GM21360 (cell line): ENCODE data around the gene ING5.

Experiments
- ATAC-seq: cut with Tn5 transposase; IDR thresholded peaks from one replicate; pipeline ENCODE4 v1.9.1; 2021; ENCODE audit warnings: mild to moderate bottlenecking, moderate library complexity; ENCODE audit not compliant: unreplicated experiment

Gene ING5

DNA sequence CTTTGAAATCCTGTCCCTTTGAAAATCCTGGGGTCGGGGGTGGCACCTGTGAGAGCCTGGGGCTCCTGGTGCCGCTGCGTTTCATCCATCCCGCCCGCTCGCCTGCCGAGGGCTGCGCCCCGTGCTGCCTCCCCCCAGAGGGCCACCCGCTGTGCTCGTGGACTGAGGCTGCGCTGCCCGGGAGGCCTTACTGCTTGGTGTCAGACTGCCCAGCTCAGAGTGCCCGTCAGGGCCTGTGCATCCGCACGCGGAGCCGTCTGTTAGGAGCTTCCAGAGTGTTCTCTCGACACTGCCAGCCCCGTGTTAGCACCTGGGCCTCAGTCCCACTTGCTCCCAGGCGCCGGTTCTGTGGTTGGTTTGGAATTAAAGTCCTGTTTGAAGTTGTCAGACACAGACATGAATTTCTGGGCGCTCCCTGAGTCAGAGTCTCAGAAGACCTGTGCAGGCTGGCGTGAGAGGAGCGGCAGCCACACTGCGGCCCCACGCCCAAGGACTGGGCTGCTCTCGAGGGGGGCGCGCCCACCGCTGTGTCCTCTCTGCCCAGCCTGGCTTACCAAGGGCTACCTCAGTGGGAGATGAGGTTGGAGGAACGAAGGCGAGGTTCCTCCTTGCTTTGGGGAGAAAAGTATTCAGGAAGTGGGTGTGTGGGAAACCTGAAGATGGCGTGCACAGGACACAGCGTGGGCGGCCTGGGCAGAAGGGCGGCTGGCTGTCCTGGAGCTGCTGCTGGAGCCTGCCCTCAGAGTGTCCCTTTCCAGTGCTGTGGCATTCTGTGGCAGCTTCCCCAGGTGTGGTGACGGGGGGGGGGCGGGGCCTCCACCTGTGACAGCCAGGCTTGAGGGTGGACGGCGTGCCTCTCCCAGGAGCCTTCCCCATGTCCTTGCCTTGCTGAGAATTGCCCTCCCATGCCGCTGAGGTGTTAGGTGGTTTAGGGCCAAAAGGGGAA, 29.3 kb upstream of the ING5 start:
- ATAC-seq = no peak

DNA sequence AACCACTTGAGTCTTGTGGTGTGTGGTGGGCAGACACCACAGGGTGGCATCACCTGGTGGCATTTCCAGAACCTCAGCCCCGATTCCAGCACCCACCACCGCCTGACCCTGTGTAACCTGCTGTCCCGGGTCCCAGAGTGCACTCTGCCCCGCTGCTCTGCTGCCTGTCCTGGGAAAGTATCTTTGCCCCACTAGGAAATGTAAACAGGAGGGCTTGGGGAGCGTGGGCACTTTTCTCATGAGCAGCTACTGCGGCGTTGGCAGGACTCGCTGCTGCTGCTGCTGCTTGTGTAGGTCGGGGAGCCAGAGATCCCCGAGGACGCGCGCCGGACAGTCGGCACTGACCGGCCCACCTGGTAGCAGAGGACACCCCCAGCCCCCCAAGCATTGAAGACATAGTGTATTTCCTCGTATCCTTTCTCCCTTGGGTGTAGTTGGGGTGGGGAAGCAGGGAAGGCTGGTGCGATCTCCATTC, 28.6 kb upstream of the ING5 start:
- ATAC-seq = no peak

DNA sequence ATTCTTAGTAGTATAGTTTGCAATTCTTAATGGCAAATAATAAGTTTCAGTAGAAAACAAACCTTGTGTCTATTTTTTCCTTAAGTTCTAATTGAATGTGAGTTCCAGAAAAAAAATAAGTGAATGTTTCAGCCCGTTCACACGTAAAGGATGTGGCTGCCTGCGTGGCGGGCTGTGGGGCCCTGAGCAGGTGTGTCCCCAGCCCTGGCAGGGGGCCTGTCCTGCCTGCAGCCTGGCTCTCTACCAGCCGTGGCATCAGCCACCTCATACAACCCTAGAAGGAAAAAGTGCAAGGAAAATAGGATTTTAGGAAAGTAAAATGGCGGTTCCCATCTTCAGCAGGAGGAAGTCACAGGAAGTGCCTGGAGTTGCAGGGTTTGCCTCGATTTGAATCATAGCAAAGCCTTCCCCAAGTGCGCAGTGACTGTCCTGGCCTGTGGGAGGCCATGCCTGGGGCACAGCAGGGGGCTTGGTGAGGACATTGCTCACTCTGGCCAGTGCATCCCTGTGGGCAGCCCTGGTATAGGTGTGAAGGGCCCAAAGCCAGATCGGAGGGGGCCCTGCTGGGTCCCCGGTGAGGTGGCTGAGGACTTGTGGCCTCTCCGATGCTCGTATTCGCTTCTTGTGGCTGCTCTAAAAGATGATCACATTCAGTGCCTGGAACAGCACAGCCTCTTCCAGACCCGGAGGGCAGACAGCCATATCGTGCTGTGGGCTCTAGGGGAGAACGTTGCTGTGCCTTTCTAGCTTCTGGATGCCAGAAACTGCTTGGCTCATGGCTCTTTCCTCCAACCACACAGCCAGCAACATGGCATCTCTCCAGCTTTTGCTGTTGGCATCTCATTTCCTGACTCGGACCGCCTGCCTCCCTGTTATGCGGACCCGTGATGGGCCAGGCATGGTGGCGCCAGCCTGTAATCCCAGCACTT, 27.8 kb upstream of the ING5 start:
- ATAC-seq = no peak

DNA sequence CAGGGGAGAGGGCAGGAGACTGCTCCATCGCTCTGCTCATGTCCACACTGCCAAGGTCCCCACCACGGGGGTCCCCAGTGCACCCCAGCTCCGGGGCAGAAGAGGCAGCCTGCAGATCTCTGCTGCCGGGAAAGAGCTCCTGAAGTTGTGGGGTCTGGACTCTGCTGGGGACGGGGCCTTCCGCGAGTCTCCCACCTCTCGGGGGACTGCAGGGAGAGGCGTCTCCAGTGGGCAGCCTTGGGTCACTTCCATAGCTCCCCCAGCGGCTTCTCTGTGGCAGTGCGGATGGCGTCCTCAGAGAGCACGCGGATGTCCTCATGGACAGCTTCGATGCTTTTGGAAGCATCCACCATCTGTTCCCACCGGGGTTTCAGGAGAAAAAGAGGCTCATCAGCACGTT, 26.0 kb upstream of the ING5 start:
- ATAC-seq = no peak

DNA sequence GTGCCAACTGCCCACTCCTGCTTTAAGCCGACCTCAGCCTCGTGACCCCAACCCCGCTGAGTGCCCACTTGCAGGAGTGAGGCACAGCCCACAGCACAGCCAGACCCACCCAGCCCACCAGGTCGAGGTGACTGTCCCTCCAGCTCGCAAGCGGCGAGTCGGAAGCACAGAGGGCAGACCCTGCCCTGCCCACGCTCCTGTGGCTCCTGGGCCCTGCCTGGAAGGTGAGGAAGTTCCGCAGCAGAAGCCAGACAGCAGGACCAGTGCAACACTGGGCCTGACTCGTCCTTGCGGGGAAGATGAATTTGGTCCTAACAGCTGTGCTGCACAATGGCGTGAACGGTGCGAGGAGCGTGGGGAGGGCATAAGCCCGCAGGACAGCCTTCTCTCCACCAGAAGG, 25.2 kb upstream of the ING5 start:
- no peak for ATAC-seq

DNA sequence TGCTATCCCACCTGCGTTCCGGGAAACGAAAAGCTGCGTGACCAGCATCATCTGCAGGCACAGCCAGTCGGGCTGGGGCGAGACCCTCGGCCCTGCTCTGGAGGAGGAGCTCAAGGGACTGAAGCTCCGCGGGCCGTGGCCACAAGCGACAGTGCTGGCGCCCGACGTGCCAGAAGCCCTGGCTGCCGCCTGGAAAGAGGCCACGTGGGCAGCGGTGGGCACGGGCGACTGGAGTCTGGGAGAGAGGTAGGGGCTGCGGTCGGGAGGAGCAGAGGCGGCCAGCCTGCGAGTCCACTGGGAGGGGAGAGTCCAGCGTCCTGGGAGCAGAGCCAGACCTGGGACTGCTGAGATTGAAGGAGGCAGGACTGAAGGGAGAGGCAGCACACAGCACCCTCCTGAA, 24.4 kb upstream of the ING5 start:
- no peak for ATAC-seq

DNA sequence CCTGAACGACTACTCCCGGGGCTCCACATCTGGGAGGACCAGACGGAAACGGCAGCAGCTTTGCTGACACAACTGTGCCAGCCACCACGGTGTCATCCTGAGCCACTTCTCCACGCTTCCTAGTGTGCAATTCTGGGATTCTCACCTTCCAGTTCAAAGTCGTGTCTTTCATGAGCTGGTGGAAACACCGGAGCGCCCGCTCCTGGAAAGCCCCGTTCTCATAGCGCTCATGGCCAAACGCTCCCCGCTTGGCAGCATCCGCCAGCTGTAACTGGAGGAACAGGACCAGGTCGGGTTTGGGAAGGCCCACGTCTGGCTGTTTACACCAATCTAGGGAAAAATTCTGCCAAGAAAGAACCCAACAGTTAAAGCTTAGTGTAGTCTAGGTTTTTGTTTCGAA, 23.5 kb upstream of the ING5 start:
- no peak for ATAC-seq

DNA sequence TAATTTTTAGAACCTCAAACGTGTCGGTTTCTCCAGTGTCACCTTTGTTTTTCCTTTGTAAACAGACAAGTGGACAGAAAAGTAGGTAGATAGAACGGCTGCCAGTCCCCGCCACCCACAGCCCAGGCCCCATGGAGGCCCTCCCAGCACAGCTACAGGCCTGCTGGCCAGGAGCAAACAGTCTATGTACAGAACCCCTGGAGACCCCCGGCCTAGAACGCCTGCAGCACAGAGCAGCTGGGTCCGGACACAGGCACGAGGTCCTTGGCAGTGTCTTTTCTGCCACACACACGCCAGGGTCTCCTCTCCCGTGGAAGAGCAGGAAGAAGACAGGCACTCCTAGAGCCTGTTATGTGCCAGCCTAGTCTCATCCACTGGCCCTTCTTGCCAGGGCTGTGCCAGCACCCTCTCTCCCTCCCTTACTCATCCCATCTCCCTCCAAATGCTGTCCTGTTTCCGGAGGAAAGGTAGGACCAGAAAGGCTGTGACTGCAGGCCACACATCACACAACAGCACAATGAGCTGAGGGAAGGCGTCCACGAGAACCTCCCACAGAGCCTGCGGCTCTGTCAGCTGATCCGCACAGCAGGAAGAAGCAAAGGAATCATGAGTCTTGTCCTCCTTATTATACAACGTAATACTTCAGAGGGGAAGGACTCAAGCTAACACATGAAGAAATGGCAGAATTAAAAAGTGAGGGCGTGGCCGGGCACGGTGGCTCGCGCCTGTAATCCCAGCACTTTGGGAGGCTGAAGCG, 22.9 kb upstream of the ING5 start:
- ATAC-seq = no peak

DNA sequence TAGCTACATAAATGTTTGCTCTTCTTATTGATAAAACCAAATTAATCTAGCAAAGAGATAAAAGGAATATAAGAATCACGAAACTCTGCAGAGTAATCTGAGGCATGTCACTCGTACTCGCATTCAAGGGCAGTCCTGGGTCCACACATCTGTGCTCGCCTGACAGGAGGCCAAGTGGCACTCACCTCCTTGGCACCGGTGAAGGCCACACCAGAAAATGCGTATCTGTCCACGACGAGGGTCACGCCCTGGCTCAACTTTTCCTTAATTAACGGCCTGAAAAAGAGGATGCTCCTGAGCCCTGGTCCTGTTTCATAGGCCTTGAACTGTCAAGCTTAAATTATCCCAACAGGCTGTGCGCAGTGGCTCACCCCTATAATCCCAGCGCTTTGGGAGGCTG, 21.8 kb upstream of the ING5 start:
- no peak for ATAC-seq

DNA sequence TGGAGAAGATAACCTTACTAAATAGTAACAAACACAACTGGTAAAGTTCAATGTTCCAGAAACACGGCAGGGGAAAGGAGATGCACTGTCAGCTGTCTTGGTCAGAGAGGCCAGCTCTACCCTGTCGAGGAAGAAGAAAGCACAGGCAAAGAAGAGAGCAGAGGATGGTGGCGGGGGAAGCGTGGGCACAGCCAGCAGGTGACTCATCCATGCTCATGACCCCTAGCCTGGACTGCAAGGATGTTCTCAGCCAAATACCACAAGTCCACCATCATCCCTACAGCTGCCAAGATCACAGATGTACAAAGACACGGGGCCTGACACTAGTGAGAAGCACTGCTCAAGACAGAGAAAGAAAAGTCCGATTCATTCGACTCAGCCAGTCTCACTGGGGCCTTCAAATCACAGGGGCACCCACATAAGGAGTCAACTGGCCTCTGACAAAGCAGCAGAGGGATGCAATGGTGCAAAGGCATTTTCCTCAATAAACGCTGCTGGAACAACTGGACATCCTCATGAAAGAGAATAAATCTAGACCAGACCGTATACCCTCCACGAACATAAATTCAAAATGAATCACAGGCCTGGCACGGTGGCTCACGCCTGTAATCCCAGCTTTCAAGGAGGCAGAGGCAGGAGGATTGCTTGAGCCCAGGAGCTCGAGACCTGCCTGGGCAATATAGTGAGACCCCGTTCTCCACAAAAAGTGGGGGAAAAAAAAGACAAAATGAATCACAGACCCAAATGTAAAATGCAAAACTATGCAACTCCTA, 20.8 kb upstream of the ING5 start:
- no peak for ATAC-seq

DNA sequence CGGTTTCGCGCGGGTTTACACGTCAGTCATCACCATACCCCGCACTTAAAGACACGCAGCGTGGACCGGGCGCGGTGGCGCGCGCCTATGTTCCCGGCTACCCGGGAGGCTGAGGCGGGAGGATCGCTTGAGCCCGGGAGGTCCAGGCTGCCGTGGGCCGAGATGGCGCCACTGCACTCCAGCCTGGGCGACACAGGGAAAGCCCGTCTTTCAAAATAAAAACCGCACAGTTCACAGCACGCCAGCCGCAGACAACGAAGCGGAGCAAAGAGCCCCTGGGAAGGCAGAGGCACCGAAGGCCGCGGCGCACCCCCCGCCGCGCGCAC, 15.6 kb upstream of the ING5 start:
- ATAC-seq = no peak

DNA sequence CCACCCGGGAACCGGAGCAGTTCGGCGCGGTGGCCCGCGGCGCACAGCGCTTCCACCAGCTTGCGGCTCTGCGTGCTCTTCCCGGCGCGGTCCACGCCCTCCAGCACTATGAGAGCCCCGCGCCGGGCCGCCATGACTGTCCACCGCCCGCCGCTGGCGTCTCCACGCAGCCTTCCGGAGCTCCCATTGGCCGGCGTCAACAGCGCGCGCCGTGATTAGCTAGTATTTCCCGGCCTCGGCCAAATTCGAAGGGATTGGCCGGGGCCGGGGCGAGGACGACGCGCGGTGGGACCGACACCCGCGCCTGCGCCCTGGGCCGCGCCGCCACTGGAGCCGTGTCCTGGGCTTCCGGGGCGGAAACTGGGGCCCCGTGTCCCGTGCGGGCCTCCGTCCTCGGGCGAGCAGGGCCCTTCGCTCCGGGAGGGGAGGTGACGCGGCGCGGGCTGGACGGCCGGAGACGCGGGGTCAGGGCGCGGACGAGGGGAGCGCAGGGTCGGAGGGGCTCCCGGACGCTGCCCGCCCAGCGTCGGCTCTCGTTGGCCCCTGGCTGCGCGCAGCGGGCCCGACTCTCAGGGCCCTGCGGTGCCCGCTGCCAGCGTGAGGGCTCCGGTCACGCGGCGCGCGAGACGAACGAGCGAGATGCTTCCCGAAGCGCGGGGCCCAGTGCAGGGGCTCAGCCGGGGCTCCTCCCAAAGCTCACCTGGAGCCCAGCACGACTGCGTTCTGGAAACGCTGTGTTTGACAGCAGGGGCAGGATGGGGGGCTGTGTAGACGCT, 15.0 kb upstream of the ING5 start, which contains the start of gene DTYMK:
TSS of gene DTYMK (minus strand) at position 166 of the 776 bp plus-strand sequence. CDS start at position 134, 32 bp downstream.
- peak; percentile 91 for ATAC-seq

DNA sequence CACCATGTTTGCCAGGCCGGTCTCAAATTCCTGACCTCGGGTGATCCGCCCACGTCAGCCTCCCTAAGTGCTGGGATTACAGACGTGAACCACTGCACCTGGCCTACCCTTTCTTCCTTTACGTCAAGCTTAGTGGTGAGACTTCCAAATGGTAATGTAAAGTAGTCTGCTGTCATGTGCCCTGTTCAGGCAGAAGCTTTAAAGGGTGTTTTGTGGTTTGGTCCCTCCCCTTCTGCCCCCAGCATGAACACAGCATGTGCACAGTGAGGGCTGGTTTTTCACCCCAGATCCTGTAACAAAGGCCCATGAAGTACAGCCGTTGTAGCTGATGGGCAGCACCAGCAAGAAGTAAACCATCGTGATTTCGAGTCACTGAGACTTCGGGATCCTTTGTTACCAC, 12.5 kb upstream of the ING5 start:
- no peak for ATAC-seq

DNA sequence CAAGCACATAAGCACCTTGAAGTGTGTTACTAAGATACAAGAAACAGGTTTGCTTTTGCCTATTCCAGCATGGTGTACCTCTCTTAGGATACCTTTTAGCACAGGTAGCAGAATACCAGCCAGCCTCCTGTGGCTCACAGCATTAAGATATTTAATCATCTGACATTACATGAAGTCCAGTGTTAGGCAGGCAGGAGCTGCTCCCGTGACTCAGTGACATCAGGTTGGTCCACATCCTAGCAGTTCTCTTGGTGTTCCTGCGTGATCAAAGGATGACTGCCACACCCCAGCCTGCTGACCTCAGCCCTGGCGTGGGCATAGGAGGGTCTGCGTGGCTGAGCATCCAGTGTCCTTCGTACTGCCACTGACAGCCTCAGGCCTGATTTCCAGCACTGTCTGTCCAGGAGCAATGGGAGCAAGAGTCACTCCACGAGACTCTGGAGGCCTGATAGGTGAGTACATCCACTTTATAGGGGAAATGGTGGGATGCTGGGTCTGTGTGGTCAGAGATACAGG, 11.6 kb upstream of the ING5 start:
- no peak for ATAC-seq

DNA sequence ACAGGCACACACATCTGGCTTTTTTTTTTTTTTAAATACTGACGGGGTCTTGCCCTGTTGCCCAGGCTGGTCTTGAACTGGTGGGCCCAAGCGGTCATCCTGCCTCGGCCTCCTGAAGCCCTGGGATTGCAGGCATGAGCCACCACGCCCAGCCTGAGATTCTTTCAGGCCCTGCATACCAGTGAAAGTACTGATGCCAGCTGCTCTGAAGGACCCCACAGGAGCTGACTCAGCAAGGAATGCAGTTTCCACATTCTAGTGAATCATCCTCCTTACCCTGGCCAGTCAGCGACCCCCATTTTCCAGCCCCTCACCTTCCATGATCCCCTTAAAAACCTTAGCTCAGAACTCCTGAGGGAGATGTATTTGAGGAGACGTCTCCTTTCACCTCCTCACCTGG, 9.4 kb upstream of the ING5 start:
- ATAC-seq = no peak

DNA sequence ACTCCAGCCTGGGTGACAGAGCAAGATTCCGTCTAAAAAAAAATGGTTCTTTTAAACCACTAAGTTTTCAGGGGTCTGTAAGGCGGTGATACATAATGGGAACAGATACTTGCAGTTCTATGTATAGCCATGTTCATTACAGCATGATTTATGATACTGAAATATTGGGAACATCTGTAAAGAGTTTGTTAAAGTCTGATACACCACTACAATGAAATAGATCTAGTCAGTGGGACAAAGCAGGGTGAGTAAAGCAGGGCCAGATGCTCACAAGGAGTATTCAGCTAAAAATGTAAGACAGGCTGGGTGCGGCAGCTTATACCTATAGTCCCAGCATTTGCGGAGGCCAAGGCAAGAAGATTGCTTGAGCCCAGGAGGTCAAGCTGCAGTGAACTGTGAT, 6.2 kb upstream of the ING5 start:
- no peak for ATAC-seq

DNA sequence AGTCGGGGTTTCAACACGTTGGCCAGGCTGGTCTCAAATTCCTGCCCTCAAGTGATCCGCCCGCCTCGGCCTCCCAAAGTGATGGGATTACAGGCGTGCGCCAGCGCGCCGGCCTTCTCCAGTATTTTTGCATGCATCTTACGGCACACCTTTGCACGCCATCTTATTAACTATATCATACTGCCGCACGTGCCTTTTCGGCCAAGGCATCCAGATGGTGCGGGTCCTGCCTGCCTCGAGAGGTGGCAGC, 765 bp upstream of the ING5 start:
- no peak for ATAC-seq

DNA sequence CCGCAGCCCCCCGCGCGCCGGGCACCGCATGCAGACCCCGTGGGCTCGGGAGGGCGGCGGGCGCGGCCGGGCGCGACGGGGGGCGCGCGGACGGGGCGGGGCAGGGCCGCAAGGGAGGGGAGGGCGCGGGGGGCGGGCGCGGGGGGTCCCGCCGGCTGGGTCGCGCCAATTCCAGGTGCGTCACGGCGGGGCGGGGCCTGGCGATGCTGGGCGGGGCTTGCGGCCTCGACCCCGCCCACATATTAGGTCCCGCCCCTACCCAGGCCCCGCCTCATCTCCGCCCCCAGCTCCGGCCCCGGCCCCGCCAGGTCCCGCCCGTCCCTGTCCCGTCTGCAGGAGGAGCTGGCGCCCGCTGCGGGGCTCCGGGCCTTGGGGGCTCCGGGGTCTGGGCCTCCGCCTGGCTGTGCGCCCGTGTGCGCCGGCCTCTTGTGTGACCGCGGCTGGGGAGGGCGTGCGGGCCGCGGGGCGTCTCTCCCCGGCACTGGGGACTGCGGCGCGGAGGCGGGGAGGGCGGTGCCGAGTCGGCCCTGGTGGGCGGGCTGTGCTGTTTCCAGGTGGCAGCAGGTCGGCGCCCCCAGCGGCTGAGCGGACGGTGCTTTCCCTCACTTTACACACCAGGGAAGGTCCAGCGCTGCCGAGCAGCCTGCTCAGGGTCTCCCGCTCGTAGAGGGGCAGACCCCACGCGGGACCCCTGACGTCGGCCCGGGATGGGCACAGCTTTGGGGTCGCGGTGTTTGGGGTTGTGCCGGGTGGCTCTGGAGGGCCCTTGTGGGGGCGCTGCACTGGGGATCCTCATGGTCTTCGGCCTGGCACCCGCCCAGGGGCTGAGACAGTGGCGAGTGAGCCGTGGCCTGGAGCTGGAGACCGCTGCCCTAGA, 554 bp downstream of the ING5 start:
- peak; percentile 62 for ATAC-seq
